Activated naive CD4-positive, alpha-beta T cell treated with anti-CD3 and anti-CD28 coated beads for 36 hours (primary cell): ENCODE results near the gene S100A3. TPM values are rescaled to one million over a fixed set of nuclear protein-coding genes. Genes with fewer than 3 reads are reported as not detected.
A peak's percentile ranks its signal among the peaks of the same experiment; 100 is the strongest.
"Not testable (repeated sequence)": the region's sequence is repeated elsewhere in the genome, so short reads cannot be mapped to it uniquely, and the experiment has no call there.

ENCODE experiments used
- CTCF ChIA-PET: fragments of 350-600 bp; sonication (Branson Sonifier 250); formaldehyde crosslinking; loops from one replicate; lab custom pipeline; 2021; ENCODE audit warnings: antibody characterized with exemption; lab: Charles Lee
- DNase-seq: peaks from one replicate; pipeline ENCODE4 v3.0.0-alpha.2; 2020
- H3K27ac Mint-ChIP-seq: one replicate; pipeline ENCODE4 v1.8.0; 2021; ENCODE audit warnings: mild to moderate bottlenecking, mixed read lengths
- H3K27me3 Mint-ChIP-seq: one replicate; pipeline ENCODE4 v1.8.0; 2021; ENCODE audit warnings: low read depth, mixed read lengths
- H3K36me3 Mint-ChIP-seq: one replicate; pipeline ENCODE4 v1.8.0; 2021; ENCODE audit warnings: low read depth, mixed read lengths
- H3K4me1 Mint-ChIP-seq: one replicate; pipeline ENCODE4 v1.8.0; 2021; ENCODE audit warnings: low read depth, mixed read lengths
- H3K4me3 Mint-ChIP-seq: one replicate; pipeline ENCODE4 v1.8.0; 2021; ENCODE audit warnings: mild to moderate bottlenecking, moderate library complexity, mixed read lengths
- H3K9me3 Mint-ChIP-seq: one replicate; pipeline ENCODE4 v1.8.0; 2021; ENCODE audit warnings: mixed read lengths
- intact Hi-C: fragments of 100-400 bp; cut with micrococcal nuclease; formaldehyde crosslinking; loops from one replicate; pipeline ENCODE4 v1.15.1; 2023
- total RNA-seq, 2 experiments: library from RNA; stranded (reverse); gene quantifications; one replicate each; pipeline ENCODE4 v1.2.3, GENCODE V29; 2021

The S100A3 gene
- total RNA-seq, 2 experiments from 2014 or later: not detected

DNA sequence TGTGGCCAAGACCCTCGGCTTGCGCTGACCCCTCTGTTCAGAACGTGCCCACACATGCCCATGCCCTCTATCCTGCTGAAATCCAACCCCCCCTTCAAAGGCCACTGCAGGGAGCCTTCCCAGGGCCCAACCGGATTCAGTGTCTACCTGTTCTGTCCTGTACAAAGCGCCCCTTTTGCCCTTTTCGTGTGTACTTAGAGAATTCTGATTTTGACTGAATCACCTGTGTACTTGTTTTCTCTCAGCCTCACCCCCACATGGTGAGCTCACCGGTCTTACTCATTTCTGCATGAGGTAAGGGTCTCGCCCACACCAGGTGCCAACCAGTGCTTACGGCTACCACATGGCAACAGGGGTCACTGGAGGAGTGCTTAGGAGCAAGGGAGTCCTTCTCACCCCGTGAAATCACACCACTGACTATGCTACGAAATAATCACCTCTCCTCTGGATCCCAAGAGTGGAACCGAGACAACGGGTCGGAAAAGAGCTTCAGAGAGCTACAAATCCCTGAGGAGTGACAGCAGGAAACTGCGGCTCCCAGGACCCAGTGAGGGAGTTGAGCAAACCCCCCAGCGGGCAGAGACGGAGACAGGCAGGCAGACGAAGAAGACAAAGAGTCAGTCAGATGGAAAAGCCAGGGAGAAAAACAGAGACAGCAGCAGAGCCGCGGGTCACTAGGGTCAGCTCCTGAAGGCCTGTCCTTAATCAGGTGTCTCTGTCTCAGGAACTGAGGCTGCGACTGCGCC is 18.7 kb upstream of the S100A3 start:
- CTCF ChIA-PET: interaction anchor here (0.7 to 7.4 kb wide), 21 partner anchors 10 to 216 kb away, joined by 3 to 207 read pairs (median 4); partner anchors contain the start of genes S100A5 and S100A6
- Mint-ChIP-seq H3K36me3 (no peaks in the 10 kb centered on the region), H3K27ac (peak overlapping the region; percentile 68), H3K9me3 (no peaks in the 10 kb centered on the region), H3K27me3 (no peaks in the 10 kb centered on the region), H3K4me1 (peaks cover 55% of the 10 kb centered on the region), H3K4me3 (no peak overlapping the region)
- intact Hi-C loops: loop anchor here (1.0 to 5.0 kb wide), 6 partner anchors 34 to 215 kb away; partner anchors contain the start of genes INTS3 and SNAPIN
- peak; percentile 69 for DNase-seq

GRCh38 chr1:153566414-153567371 is 17.6 kb upstream of the S100A3 start:
- intact Hi-C loops: loop anchor here (1.0 to 5.0 kb wide), 2 partner anchors 21 to 161 kb away; partner anchors contain the start of genes INTS3 and S100A4
- Mint-ChIP-seq H3K4me3 (peak overlapping the region; percentile 32), H3K9me3 (no peaks in the 10 kb centered on the region), H3K27ac (peak overlapping the region; percentile 86), H3K36me3 (no peaks in the 10 kb centered on the region), H3K27me3 (no peaks in the 10 kb centered on the region), H3K4me1 (peaks cover 44% of the 10 kb centered on the region)
- peak; percentile 96 for DNase-seq
- CTCF ChIA-PET: interaction anchor here (0.5 to 6.0 kb wide), 8 partner anchors 16 to 203 kb away, joined by 3 to 44 read pairs (median 5); partner anchors contain the start of genes S100A4 and S100A6

DNA sequence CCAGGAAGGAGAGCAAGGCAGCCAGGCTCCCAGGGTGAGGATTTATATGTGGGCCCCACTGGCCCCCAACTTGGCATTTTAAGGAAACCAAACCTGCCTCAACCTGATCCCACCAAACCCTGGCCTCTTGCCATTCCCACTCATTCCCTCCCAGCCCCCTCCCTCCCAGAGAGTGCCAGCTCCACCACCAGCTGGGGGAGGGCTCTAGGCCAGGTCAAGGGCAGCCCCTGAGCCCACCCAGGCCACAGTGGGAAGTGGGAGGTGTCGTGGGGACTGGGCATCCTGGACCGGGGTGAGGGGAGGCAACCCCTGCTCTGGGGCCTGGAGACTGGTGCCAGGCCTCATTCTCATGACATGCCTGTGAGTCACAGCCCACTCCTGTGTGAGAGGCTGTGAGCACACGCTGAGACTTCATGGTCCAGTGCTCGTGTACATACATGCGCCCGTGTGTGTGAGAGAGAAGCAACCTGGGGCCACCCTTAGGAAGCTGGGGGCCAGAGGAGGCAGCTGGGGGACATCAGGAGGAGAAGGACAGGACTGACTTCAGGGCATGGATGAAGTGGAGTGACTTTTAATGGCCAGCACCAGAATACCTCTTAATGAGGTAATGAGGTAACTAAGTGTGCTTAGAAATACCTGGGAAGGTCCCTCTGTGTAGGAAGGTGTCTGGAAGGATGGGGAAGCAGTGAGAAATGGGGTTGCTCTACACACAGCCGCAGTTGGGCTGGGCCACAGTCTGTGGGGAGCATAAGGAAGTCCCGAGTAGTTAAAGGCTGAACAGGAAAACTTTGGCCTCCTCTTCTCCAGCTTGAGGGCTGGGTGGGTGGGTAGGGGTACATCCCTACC is 16.7 kb upstream of the S100A3 start, which contains the start of gene S100A2:
S100A2 (minus strand) TSS at position 316 of the 846 bp plus-strand sequence. CDS start 1,967 bp downstream, outside the sequence.
- CTCF ChIA-PET: interaction anchor here (0.5 to 6.0 kb wide), 8 partner anchors 15 to 204 kb away, joined by 3 to 44 read pairs (median 5); partner anchors contain the start of genes S100A4 and S100A6
- Mint-ChIP-seq H3K9me3 (no peaks in the 10 kb centered on the region), H3K27me3 (no peaks in the 10 kb centered on the region), H3K4me1 (peaks cover 38% of the 10 kb centered on the region), H3K36me3 (no peaks in the 10 kb centered on the region), H3K27ac (peak within 1 kb of the TSS; percentile 95), H3K4me3 (peak within 1 kb of the TSS; percentile 57)
- peak; percentile 71 for DNase-seq
- intact Hi-C loops: loop anchor here (1.0 to 5.0 kb wide), 2 partner anchors 20 to 162 kb away; partner anchors contain the start of genes INTS3 and S100A4

- DNase-seq: no peak
- intact Hi-C loops: no loop called here
- H3K27me3 Mint-ChIP-seq: no peaks in the 10 kb centered on the region
- no peaks in the 10 kb centered on the region for H3K36me3 Mint-ChIP-seq
- CTCF ChIA-PET: interaction anchor here (1.4 to 6.0 kb wide), 4 partner anchors 19 to 69 kb away, joined by 3 to 44 read pairs (median 12); no protein-coding TSS in a partner anchor
- no peak overlapping the region for H3K4me3 Mint-ChIP-seq
- H3K27ac Mint-ChIP-seq: no peak overlapping the region
- peaks cover 35% of the 10 kb centered on the region for H3K4me1 Mint-ChIP-seq
- no peaks in the 10 kb centered on the region for H3K9me3 Mint-ChIP-seq
Measured at GRCh38 chr1:153563991-153564390, 14.9 kb upstream of the S100A3 start.

DNA sequence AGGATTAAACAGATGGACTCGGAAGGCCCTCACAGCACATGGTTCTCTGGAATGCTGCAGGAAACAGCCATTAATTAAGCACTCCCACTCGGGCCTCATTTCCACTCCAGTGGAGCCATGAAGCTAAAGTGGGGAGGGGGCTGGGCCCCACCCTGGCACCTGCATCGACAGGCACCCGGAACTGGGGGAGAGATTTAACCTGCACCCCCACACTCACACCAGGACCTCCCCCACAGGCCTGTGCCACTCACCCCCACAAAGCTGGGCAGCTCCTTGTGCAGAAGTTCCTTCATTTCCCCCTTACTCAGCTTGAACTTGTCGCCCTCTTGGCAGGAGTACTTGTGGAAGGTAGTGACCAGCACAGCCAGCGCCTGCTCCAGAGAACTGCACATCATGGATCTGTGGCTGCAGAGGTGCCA is 14.4 kb upstream of the S100A3 start:
- Mint-ChIP-seq H3K36me3 (no peaks in the 10 kb centered on the region), H3K4me3 (no peak overlapping the region), H3K9me3 (no peaks in the 10 kb centered on the region), H3K27ac (no peak overlapping the region), H3K27me3 (no peaks in the 10 kb centered on the region), H3K4me1 (peaks cover 31% of the 10 kb centered on the region)
- intact Hi-C loops: no loop called here
- CTCF ChIA-PET: interaction anchor here (1.4 to 6.0 kb wide), 4 partner anchors 19 to 68 kb away, joined by 3 to 44 read pairs (median 12); no protein-coding TSS in a partner anchor
- DNase-seq: no peak

DNA sequence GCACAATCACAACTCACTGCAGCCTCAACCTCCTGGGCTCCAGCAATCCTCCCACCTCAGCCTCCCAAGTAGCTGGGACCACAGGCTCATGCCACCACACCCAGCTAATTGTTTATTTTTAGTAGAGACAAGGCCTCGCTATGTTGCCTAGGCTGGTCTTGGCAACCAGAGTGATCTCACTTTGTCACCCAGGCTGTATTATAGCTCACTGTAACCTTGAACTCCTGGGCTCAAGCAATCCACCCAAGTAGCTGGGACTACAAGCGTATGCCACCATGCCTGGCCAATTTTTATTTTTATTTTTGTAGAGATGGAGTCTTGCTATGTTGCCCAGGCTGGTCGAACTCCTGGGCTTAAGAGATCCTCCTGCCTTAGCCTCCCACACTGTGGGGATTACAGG is 13.0 kb upstream of the S100A3 start:
- DNase-seq, H3K4me3 Mint-ChIP-seq, H3K36me3 Mint-ChIP-seq, intact Hi-C loops, H3K27ac Mint-ChIP-seq, H3K9me3 Mint-ChIP-seq, H3K27me3 Mint-ChIP-seq: not testable (repeated sequence)
- H3K4me1 Mint-ChIP-seq: peaks cover 18% of the 10 kb centered on the region
- CTCF ChIA-PET: interaction anchor here (0.8 to 6.0 kb wide), 4 partner anchors 14 to 51 kb away, joined by 3 to 44 read pairs (median 12); partner anchors contain the start of gene S100A6

DNA sequence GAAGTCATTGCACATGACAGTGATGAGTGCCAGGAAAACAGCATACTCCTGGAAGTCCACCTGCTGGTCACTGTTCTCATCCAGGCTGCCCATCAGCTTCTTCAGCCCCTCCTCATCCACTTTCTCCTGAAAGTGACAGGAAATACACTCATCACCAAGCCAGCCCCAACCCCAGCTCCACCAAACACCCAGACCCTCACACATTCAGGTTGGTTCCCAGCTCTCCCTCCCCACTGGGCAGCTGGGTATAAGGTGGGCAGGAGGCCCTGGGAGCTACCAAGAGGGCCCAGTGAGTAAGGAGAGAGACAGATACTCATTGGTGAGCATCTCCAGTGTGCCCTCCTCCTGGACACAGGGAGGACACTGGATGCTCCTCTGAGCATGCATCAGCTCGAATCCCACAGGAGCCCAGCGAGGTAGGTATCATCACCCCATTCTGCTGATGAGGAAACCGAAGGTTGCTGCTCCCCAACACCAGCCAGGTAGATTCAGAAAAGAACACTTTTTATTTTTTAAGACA is 12.5 kb upstream of the S100A3 start:
- Mint-ChIP-seq H3K4me3 (no peak overlapping the region), H3K9me3 (no peaks in the 10 kb centered on the region), H3K4me1 (peaks cover 13% of the 10 kb centered on the region), H3K36me3 (no peaks in the 10 kb centered on the region), H3K27ac (no peak overlapping the region), H3K27me3 (no peaks in the 10 kb centered on the region)
- CTCF ChIA-PET: interaction anchor here (0.8 to 6.0 kb wide), 5 partner anchors 11 to 51 kb away, joined by 3 to 44 read pairs (median 5); partner anchors contain the start of gene S100A6
- no peak for DNase-seq
- intact Hi-C loops: no loop called here

DNA sequence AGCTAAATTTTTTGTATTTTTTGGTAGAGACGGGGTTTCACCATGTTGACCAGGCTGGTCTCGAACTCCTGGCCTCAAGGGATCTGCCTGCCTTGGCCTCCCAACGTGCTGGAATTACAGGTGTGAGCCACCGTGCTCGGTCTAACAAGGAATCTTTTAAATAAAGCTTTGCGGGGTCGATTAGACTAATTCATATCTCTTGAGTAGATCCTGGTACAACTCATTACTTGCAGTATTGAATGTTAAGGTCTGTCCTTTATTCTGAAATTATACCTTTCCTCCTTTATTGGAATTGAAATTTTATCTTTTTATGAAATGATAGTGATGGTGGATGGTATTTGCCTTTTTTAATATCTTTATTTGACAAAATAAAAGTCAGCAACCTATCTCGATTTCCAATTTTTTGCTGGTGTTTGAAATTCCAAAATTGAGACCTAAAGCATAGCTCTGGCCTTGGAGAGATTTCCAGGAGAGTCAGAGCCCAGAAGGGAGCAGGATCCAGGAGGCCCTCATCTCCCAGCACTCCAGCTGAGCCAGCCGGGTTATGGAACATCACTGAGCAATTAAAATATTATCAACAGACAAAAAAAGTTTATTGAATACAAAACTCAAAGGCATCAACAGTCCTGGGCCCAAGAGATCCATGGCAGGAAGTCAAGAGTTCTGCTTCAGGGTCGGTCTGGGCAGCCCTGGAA is 11.9 kb upstream of the S100A3 start:
- Mint-ChIP-seq H3K4me1 (peaks cover 8% of the 10 kb centered on the region), H3K4me3 (no peak overlapping the region), H3K27ac (no peak overlapping the region), H3K27me3 (no peaks in the 10 kb centered on the region), H3K9me3 (no peaks in the 10 kb centered on the region), H3K36me3 (no peaks in the 10 kb centered on the region)
- DNase-seq: no peak
- intact Hi-C loops: no loop called here
- CTCF ChIA-PET: interaction anchor here (0.8 to 6.0 kb wide), 5 partner anchors 11 to 50 kb away, joined by 3 to 44 read pairs (median 5); partner anchors contain the start of gene S100A6

GRCh38 chr1:153560241-153560640 is 11.2 kb upstream of the S100A3 start:
- Mint-ChIP-seq H3K4me3 (no peak overlapping the region), H3K27ac (no peak overlapping the region)
- CTCF ChIA-PET: interaction anchor here (3.9 kb wide), 1 partner anchor 50 kb away, joined by 19 read pairs; no protein-coding TSS in a partner anchor

DNA sequence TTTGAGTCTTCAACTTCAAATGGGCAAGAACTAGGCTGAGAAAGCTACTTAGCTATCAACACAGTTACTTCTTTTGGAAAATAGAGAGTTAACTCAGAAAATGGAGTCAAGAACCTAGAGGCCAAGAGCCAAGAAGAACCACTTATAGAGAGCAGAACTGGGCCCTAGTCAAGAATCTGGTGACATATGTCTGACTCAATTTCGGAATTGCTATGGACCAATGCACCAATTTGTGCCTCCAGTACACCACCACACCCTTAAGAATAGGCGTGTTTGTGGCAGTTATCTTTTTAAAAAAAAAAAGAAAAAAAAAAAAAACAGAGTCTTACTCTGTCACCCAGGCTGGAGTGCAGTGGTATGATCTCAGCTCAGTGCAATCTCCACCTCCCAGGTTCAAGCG is 8.8 kb upstream of the S100A3 start:
- intact Hi-C loops: no loop called here
- H3K9me3 Mint-ChIP-seq: no peaks in the 10 kb centered on the region
- no peaks in the 10 kb centered on the region for H3K27me3 Mint-ChIP-seq
- H3K27ac Mint-ChIP-seq: no peak overlapping the region
- H3K4me3 Mint-ChIP-seq: no peak overlapping the region
- H3K36me3 Mint-ChIP-seq: no peaks in the 10 kb centered on the region
- no peaks in the 10 kb centered on the region for H3K4me1 Mint-ChIP-seq
- no peak for DNase-seq
- CTCF ChIA-PET: interaction anchor here (1.8 to 2.3 kb wide), 3 partner anchors 10 to 47 kb away, joined by 4 to 7 read pairs (median 6); no protein-coding TSS in a partner anchor

More at GRCh38 chr1:153560241-153560640, 11.2 kb upstream of the S100A3 start:
- no peaks in the 10 kb centered on the region for H3K36me3 Mint-ChIP-seq
- no peaks in the 10 kb centered on the region for H3K27me3 Mint-ChIP-seq
- peaks cover 1% of the 10 kb centered on the region for H3K4me1 Mint-ChIP-seq
- intact Hi-C loops: no loop called here
- H3K9me3 Mint-ChIP-seq: no peaks in the 10 kb centered on the region
- DNase-seq: no peak
